H1 (cell line): ENCODE data around the gene UPK1B. TPM values are rescaled to one million over a fixed set of nuclear protein-coding genes. Genes with fewer than 3 reads are reported as not detected.

Source experiments
- CTCF ChIA-PET: fragments of 300-600 bp; sonication (Branson Sonifier 250); formaldehyde crosslinking; loops from one replicate; lab custom pipeline; 2021; ENCODE audit not compliant: partially characterized antibody; lab: Charles Lee
- POLR2A ChIA-PET: fragments of 300-600 bp; sonication (Branson Sonifier 250); formaldehyde crosslinking; loops from one replicate; lab custom pipeline; 2021; ENCODE audit warnings: inconsistent platforms; ENCODE audit not compliant: partially characterized antibody; lab: Charles Lee
- DNase-seq, 2 experiments: peaks; one replicate each; pipeline versions ENCODE4 v3.0.0 to v3.0.0-alpha.2; 2010 to 2022; ENCODE audit warnings: low spot score in 2 of 2, low read depth in 1 of 2, mixed read lengths in 1 of 2
- FAIRE-seq: peaks from 2 replicates; lab custom pipeline; 2011; peaks lifted over from hg19 to GRCh38; lab: Jason Lieb, UNC
- H2AFZ ChIP-seq: 2 replicates; pipeline ENCODE4 v1.8.1; 2012; ENCODE audit warnings: low read length, inconsistent platforms
- H2AK5ac ChIP-seq: 2 replicates; pipeline ENCODE4 v1.6.1; 2013; ENCODE audit warnings: low read depth, low read length
- H2BK120ac ChIP-seq: replicated peaks from 2 replicates; pipeline ENCODE3; 2013; ENCODE audit warnings: low read depth, low read length, inconsistent platforms
- H2BK12ac ChIP-seq: 2 replicates; pipeline ENCODE4 v1.6.1; 2013; ENCODE audit warnings: low read depth, low read length
- H2BK15ac ChIP-seq: 2 replicates; pipeline ENCODE4 v1.6.1; 2013; ENCODE audit warnings: low read length
- H2BK20ac ChIP-seq: 2 replicates; pipeline ENCODE4 v1.6.1; 2013; ENCODE audit warnings: low read length
- H2BK5ac ChIP-seq: 2 replicates; pipeline ENCODE4 v1.6.1; 2013; ENCODE audit warnings: low read depth, low read length
- H3K14ac ChIP-seq: 2 replicates; pipeline ENCODE4 v1.6.1; 2013; ENCODE audit warnings: inconsistent platforms; ENCODE audit not compliant: insufficient read length
- H3K18ac ChIP-seq: 2 replicates; pipeline ENCODE4 v1.6.1; 2013; ENCODE audit warnings: low read length; ENCODE audit errors: extremely low read depth
- H3K23ac ChIP-seq: 2 replicates; pipeline ENCODE4 v1.6.1; 2013; ENCODE audit warnings: inconsistent platforms; ENCODE audit not compliant: insufficient read length
- H3K23me2 ChIP-seq: 2 replicates; pipeline ENCODE4 v1.6.1; 2013; ENCODE audit warnings: low read depth, low read length
- H3K27ac ChIP-seq: 2 replicates; pipeline ENCODE4 v1.6.1; 2011; ENCODE audit warnings: low read depth, low read length, inconsistent platforms
- H3K27me3 ChIP-seq, 4 experiments: replicated peaks in 1 of 4; 1 replicate in 1 of 4; 2 replicates in 3 of 4; pipeline versions ENCODE4 v1.6.1 to v1.8.1; 2011 to 2013; ENCODE audit warnings: low read length in 3 of 4, mild to moderate bottlenecking in 3 of 4, inconsistent platforms in 2 of 4, mixed read lengths in 2 of 4, moderate library complexity in 1 of 4; ENCODE audit not compliant: control insufficient read depth in 3 of 4, insufficient read depth in 3 of 4; ENCODE audit errors: extremely low read depth in 1 of 4
- H3K36me3 ChIP-seq, 4 experiments: 2 replicates each; pipeline versions ENCODE4 v1.6.1 to v1.8.1; 2011 to 2013; ENCODE audit warnings: mild to moderate bottlenecking in 4 of 4, low read length in 3 of 4, moderate library complexity in 2 of 4, control low read depth in 1 of 4, inconsistent platforms in 1 of 4; ENCODE audit not compliant: insufficient read depth in 4 of 4, control insufficient read depth in 2 of 4
- H3K4ac ChIP-seq: replicated peaks from 2 replicates; pipeline ENCODE3; 2013; ENCODE audit warnings: low read length, low read depth, mixed read lengths, inconsistent platforms; ENCODE audit not compliant: insufficient read length
- H3K4me1 ChIP-seq, 4 experiments: replicated peaks in 1 of 4; 1 replicate in 1 of 4; 2 replicates in 3 of 4; pipeline versions ENCODE4 v1.6.1 to v1.8.1; 2011 to 2013; ENCODE audit warnings: low read length in 3 of 4, inconsistent platforms in 2 of 4, mixed read lengths in 1 of 4; ENCODE audit not compliant: insufficient read depth in 4 of 4, control insufficient read depth in 3 of 4
- H3K4me2 ChIP-seq, 2 experiments: 2 replicates each; pipeline versions ENCODE4 v1.6.1 to v1.8.1; 2011 to 2013; ENCODE audit warnings: low read depth in 2 of 2, low read length in 2 of 2, control low read depth in 1 of 2, inconsistent platforms in 1 of 2, mild to moderate bottlenecking in 1 of 2; ENCODE audit not compliant: insufficient read depth in 1 of 2
- H3K4me3 ChIP-seq, 4 experiments: fragments of 200-600, 300-600 bp in 1 of 4; sonication (generic), shearing (Covaris generic), sonication (Bioruptor Twin) in 1 of 4; 2 replicates each; pipeline versions ENCODE4 v1.5.1 to v1.8.1; 2011 to 2016; ENCODE audit warnings: low read length in 4 of 4, low read depth in 3 of 4, control low read depth in 2 of 4, inconsistent platforms in 2 of 4, mild to moderate bottlenecking in 2 of 4, mixed read lengths in 1 of 4, moderate library complexity in 1 of 4; ENCODE audit not compliant: insufficient read depth in 2 of 4; ENCODE audit errors: extremely low read depth in 1 of 4
- H3K56ac ChIP-seq: replicated peaks from 2 replicates; pipeline ENCODE3; 2013; ENCODE audit warnings: low read depth, mild to moderate bottlenecking, mixed read lengths, low read length, inconsistent platforms; ENCODE audit not compliant: insufficient read length
- H3K79me1 ChIP-seq: 2 replicates; pipeline ENCODE4 v1.6.1; 2013; ENCODE audit warnings: low read depth, low read length, control low read depth
- H3K79me2 ChIP-seq, 2 experiments: 2 replicates each; pipeline versions ENCODE4 v1.6.1 to v1.8.1; 2012 to 2013; ENCODE audit warnings: low read length in 2 of 2, mild to moderate bottlenecking in 2 of 2, inconsistent platforms in 1 of 2; ENCODE audit not compliant: insufficient read depth in 2 of 2, control insufficient read depth in 1 of 2
- H3K9ac ChIP-seq, 4 experiments: replicated peaks in 1 of 4; 1 replicate in 1 of 4; 2 replicates in 3 of 4; pipeline versions ENCODE4 v1.6.1 to v1.8.1; 2011 to 2013; ENCODE audit warnings: low read depth in 3 of 4, low read length in 3 of 4, control low read depth in 2 of 4, mild to moderate bottlenecking in 2 of 4, moderate library complexity in 2 of 4, inconsistent platforms in 1 of 4; ENCODE audit errors: extremely low read depth in 1 of 4
- H3K9me3 ChIP-seq, 2 experiments: 2 replicates each; pipeline versions ENCODE4 v1.6.1 to v1.8.1; 2012 to 2013; ENCODE audit warnings: mild to moderate bottlenecking in 2 of 2, moderate library complexity in 2 of 2, control low read depth in 1 of 2, inconsistent platforms in 1 of 2, low read depth in 1 of 2, low read length in 1 of 2, mixed read lengths in 1 of 2; ENCODE audit not compliant: insufficient read depth in 2 of 2
- H4K20me1 ChIP-seq, 2 experiments: replicated peaks in 1 of 2; 2 replicates each; pipeline versions ENCODE3 to v1.8.1; 2011 to 2013; ENCODE audit warnings: inconsistent platforms in 2 of 2, low read length in 2 of 2, mild to moderate bottlenecking in 1 of 2; ENCODE audit not compliant: insufficient read depth in 2 of 2, control insufficient read depth in 1 of 2
- H4K5ac ChIP-seq: 2 replicates; pipeline ENCODE4 v1.6.1; 2013; ENCODE audit warnings: low read length, low read depth, mixed read lengths, inconsistent platforms; ENCODE audit not compliant: insufficient read length
- H4K8ac ChIP-seq: 2 replicates; pipeline ENCODE4 v1.8.0; 2013; ENCODE audit warnings: mild to moderate bottlenecking, moderate library complexity, low read length, inconsistent platforms; ENCODE audit not compliant: insufficient read depth; ENCODE audit errors: extremely low read depth
- H4K91ac ChIP-seq: replicated peaks from 2 replicates; pipeline ENCODE3; 2013; ENCODE audit warnings: low read length, mixed read lengths, inconsistent platforms; ENCODE audit not compliant: insufficient read length
- BACH1 ChIP-seq: IDR thresholded peaks from 2 replicates; pipeline ENCODE4 v1.6.1; 2012; ENCODE audit warnings: low read length, improper control_type of control experiment
- EZH2 ChIP-seq: fragments of 200-600 bp; sonication (generic); IDR thresholded peaks from 2 replicates; pipeline ENCODE4 v1.7.1; 2012; ENCODE audit warnings: low read depth, mild to moderate bottlenecking, moderate library complexity, low read length, inconsistent platforms; ENCODE audit not compliant: severe bottlenecking
- PHF8 ChIP-seq: fragments of 200-600 bp; sonication (generic); conservative IDR thresholded peaks from 2 replicates; pipeline ENCODE4 v1.7.1; 2012; ENCODE audit warnings: low read depth, mild to moderate bottlenecking, inconsistent platforms, low read length, moderate library complexity
- POU5F1 ChIP-seq: IDR thresholded peaks from 2 replicates; pipeline ENCODE4 v1.6.1; 2011; ENCODE audit warnings: low read depth, mild to moderate bottlenecking, low read length, moderate library complexity
- SIX5 ChIP-seq: IDR thresholded peaks from 2 replicates; pipeline ENCODE4 v1.6.1; 2011; ENCODE audit warnings: mild to moderate bottlenecking, low read depth, low read length
- SP4 ChIP-seq: IDR thresholded peaks from 2 replicates; pipeline ENCODE4 v1.6.1; 2012; ENCODE audit warnings: low read length, inconsistent platforms
- SRF ChIP-seq: IDR thresholded peaks from 2 replicates; pipeline ENCODE4 v1.6.1; 2011; ENCODE audit warnings: mild to moderate bottlenecking, low read depth, low read length, moderate library complexity
- SUZ12 ChIP-seq: fragments of 200-600 bp; sonication (generic); IDR thresholded peaks from 2 replicates; pipeline ENCODE4 v1.6.1; 2012; ENCODE audit warnings: mild to moderate bottlenecking, inconsistent platforms, low read length, moderate library complexity, mixed read lengths
- WGBS, 2 experiments: shearing (Covaris generic) in 1 of 2; methylation state at CpG; one replicate each; pipeline versions ENCODE4 v1.1.6 to v1.1.7; 2013 to 2015; ENCODE audit warnings: low lambda C conversion rate in 2 of 2, mixed read lengths in 2 of 2, inconsistent platforms in 1 of 2, low coverage in 1 of 2, missing lambda C conversion rate in 1 of 2; ENCODE audit not compliant: insufficient replicate concordance in 2 of 2, insufficient coverage in 1 of 2, insufficient read length in 1 of 2; ENCODE audit errors: extremely low coverage in 1 of 2, missing lambda C conversion rate in 1 of 2; 5-methylcytosine and 5-hydroxymethylcytosine counted together
- polyA plus RNA-seq, 7 experiments: library from polyadenylated mRNA; depleted of rRNA in 3 of 7; stranded (reverse) in 5 of 7; unstranded in 2 of 7; fragments of >200 nt in 5 of 7; fragments of 200-250 nt in 2 of 7; gene quantifications; 1 replicate in 5 of 7; 2 replicates in 1 of 7; 4 replicates in 1 of 7; pipeline versions ENCODE4 v1.2.1 to v1.2.3, GENCODE V29; 2011 to 2013; ENCODE audit warnings: missing spikeins in 2 of 7, mixed read lengths in 2 of 7
- total RNA-seq: library from RNA; stranded (reverse); fragmentation: NEBNext Ultra II Directional; extraction: Animal tissue kit (Norgen Biotek cat#: 25700); gene quantifications from 2 replicates; pipeline ENCODE4 v1.2.1, GENCODE V29; 2021
- TF ChIP-seq, protein P1 (sequence below): IDR thresholded peaks from 2 replicates; pipeline ENCODE4 v1.6.1; 2012; ENCODE audit warnings: low read length, inconsistent platforms

UPK1B gene
- total and polyA plus RNA-seq, 2 of the 8 experiments (the other 6 are each of a cell fraction or from before 2014, with no cell fraction given): 0.67 to 0.68 TPM

DNA sequence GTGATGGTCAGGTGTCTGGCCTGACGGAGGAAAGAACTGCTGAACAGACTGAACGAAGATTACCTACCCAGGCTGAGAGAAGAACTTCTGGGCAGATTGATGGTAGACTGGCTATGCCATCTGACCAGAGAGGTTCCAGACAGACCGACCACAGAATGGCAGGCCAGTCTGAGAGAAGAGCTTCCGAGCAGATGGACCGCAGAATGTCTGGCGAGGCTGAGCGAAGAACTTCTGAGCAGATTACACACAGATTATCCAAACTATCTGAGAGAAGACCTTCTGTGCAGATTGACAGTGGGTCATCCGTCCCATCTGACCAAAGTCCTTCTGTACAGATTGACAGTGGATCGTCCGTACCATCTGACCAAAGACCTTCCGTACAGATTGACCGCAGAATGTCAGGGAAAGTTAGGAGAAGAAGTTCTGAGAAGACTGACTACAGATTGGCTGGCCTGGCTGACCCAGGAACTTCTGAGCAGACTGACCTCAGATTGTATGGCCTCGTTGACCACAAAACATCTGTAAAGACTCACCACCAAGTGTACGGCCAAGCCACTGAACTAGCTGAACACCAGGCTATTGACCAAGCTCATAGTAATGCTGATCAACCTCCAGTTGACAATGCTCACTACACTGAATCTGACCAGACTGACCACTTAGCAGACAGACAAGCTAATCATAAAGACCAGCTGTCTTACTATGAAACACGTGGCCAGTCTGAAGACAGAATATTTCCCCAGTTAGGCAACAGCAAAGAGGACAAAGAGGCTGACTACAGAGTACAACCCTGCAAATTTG is 26.6 kb upstream of the UPK1B start:
- TF ChIP-seq SUZ12 (no peak), PHF8 (no peak), SP4 (no peak), SIX5 (no peak), BACH1 (no peak), POU5F1 (no peak), EZH2 (no peak), SRF (no peak)
- TF ChIP-seq, protein P1, sequence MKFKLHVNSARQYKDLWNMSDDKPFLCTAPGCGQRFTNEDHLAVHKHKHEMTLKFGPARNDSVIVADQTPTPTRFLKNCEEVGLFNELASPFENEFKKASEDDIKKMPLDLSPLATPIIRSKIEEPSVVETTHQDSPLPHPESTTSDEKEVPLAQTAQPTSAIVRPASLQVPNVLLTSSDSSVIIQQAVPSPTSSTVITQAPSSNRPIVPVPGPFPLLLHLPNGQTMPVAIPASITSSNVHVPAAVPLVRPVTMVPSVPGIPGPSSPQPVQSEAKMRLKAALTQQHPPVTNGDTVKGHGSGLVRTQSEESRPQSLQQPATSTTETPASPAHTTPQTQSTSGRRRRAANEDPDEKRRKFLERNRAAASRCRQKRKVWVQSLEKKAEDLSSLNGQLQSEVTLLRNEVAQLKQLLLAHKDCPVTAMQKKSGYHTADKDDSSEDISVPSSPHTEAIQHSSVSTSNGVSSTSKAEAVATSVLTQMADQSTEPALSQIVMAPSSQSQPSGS: no peak
- Histone ChIP-seq H3K79me1 (no peaks in the 10 kb centered on the region), H3K27ac (no peak overlapping the region), H3K56ac (no peak overlapping the region), H3K4ac (no peak overlapping the region), H2BK15ac (no peak overlapping the region), H2BK5ac (no peak overlapping the region), H3K9ac (no peak overlapping the region), H3K14ac (no peak overlapping the region), H3K23ac (no peak overlapping the region), H3K23me2 (no peaks in the 10 kb centered on the region), H4K8ac (no peak overlapping the region), H3K4me3 (no peak overlapping the region), H3K18ac (no peak overlapping the region), H3K4me2 (no peak overlapping the region), H2AFZ (no peak overlapping the region), H2BK120ac (no peak overlapping the region), H4K20me1 (no peaks in the 10 kb centered on the region), H3K36me3 (no peaks in the 10 kb centered on the region), H3K4me1 (no peaks in the 10 kb centered on the region), H3K27me3 (peaks cover 0 to 2% (median 0%) of the 10 kb centered on the region in 4 experiments; a peak in 3 of 7 replicates), H3K9me3 (peaks cover 3 to 4% of the 10 kb centered on the region in 2 experiments; a peak in 2 of 4 replicates), H2AK5ac (no peak overlapping the region), H4K5ac (no peak overlapping the region), H4K91ac (no peak overlapping the region), H2BK20ac (no peak overlapping the region), H2BK12ac (no peak overlapping the region), H3K79me2 (no peaks in the 10 kb centered on the region)
- 90% methylated on average over 15 of the region's 15 CpGs; no CpG with 5 or more reads in 1 of the 2 experiments for WGBS, 2 experiments
- ChIA-PET POLR2A (interaction anchor here (0.6 to 1.1 kb wide), 2 partner anchors 23 to 111 kb away, joined by 3 read pairs; no protein-coding TSS in a partner anchor), CTCF (interaction anchor here (0.9 to 4.1 kb wide), 11 partner anchors 9 to 206 kb away, joined by 3 to 19 read pairs (median 5); no protein-coding TSS in a partner anchor)
- FAIRE-seq: no peak
- DNase-seq: no peak
